Measurements from ENCODE around the gene ITGAE. TPM values are rescaled to one million over a fixed set of nuclear protein-coding genes. Genes with fewer than 3 reads are reported as not detected.

ITGAE gene
- total and polyA plus RNA-seq, 7 donors: 13.8 to 47.8 (median 23.6) TPM

DNA sequence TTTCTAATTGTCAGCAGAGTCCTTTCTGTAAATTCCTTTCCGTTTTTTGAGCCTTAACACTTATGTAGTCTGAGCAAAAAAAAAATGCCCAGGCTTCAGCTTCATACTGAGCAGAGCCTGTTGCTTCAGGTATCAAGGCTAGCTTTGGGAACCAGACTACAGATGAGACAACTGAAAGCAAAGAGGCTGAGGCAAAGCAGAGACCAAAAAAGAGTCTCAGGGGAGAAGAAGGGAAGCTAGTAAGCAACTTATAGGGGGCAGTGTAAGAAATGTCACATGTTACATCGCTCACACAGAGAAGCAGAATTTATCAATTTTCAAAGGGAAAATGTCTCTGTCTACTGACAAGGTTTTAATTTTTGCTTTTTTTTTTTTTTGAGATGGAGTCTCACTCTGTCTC is 73.9 kb downstream of the ITGAE start:
- no peaks in the 10 kb centered on the region for H3K36me3 ChIP-seq (ENCODE audit: insufficient read depth in 1 of 2, low read depth in 1 of 2)
- ATAC-seq (no peak), DNase-seq (no peak)
- H3K9me3 ChIP-seq: no peaks in the 10 kb centered on the region
- intact Hi-C loops (cut with DNase I): no loop called here
- H3K27ac ChIP-seq: no peak overlapping the region
- TF ChIP-seq, protein P1, sequence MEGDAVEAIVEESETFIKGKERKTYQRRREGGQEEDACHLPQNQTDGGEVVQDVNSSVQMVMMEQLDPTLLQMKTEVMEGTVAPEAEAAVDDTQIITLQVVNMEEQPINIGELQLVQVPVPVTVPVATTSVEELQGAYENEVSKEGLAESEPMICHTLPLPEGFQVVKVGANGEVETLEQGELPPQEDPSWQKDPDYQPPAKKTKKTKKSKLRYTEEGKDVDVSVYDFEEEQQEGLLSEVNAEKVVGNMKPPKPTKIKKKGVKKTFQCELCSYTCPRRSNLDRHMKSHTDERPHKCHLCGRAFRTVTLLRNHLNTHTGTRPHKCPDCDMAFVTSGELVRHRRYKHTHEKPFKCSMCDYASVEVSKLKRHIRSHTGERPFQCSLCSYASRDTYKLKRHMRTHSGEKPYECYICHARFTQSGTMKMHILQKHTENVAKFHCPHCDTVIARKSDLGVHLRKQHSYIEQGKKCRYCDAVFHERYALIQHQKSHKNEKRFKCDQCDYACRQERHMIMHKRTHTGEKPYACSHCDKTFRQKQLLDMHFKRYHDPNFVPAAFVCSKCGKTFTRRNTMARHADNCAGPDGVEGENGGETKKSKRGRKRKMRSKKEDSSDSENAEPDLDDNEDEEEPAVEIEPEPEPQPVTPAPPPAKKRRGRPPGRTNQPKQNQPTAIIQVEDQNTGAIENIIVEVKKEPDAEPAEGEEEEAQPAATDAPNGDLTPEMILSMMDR (IDR thresholded peaks at IDR 0.05): no peak
- no peaks in the 10 kb centered on the region for H3K27me3 ChIP-seq (ENCODE audit: insufficient read depth in 3 of 3, low read length in 2 of 3)
- WGBS, 3 donors: 38 to 72% (median 62%) methylated on average over 2 of the region's 2 CpGs
- peaks cover 19% of the 10 kb centered on the region for H3K4me1 ChIP-seq
- no peak overlapping the region for H3K4me3 ChIP-seq

DNA sequence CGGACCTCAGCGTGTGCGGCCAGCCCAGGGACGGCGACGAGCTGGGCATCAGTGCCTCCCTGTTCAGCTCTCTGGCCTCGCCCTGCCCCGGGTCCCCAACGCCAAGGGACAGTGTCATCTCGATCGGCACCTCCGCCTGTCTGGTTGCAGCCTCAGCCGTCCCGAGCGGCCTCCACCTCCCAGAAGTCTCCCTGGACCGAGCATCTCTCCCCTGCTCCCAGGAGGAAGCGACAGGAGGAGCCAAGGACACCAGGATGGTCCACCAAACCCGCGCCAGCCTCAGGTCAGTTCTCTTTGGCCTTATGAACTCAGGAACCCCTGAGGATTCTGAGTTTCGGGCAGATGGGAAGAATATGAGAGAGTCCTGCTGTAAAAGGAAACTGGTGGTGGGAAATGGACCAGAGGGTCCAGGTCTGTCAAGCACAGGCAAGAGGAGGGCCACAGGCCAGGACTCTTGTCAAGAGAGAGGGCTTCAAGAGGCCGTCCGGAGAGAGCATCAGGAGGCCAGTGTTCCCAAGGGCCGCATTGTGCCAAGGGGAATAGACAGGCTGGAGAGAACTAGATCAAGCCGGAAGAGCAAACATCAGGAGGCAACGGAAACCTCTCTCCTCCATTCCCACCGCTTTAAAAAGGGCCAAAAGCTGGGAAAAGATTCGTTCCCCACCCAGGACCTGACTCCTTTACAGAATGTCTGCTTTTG is 76.5 kb downstream of the ITGAE start:
- ATAC-seq (peak in 1 of 4 donors; percentile 10), DNase-seq (no peak)
- Histone ChIP-seq H3K27ac (no peak overlapping the region), H3K36me3 (ENCODE audit: insufficient read depth in 1 of 2, low read depth in 1 of 2) (peaks cover 0 to 18% of the 10 kb centered on the region in 2 donors), H3K4me3 (peak overlapping the region; percentile 72), H3K27me3 (ENCODE audit: insufficient read depth in 3 of 3, low read length in 2 of 3) (no peaks in the 10 kb centered on the region), H3K4me1 (peaks cover 22% of the 10 kb centered on the region), H3K9me3 (no peaks in the 10 kb centered on the region)
- TF ChIP-seq, protein P1 (IDR thresholded peaks at IDR 0.05): no peak
- intact Hi-C loops (cut with DNase I): loop anchor here in 1 of 2 donors (5.0 kb wide), 1 partner anchor 42 kb away; no protein-coding TSS in a partner anchor
- 15 to 17% (median 17%) methylated on average over 21 to 27 of the region's 27 CpGs for WGBS, 3 donors

DNA sequence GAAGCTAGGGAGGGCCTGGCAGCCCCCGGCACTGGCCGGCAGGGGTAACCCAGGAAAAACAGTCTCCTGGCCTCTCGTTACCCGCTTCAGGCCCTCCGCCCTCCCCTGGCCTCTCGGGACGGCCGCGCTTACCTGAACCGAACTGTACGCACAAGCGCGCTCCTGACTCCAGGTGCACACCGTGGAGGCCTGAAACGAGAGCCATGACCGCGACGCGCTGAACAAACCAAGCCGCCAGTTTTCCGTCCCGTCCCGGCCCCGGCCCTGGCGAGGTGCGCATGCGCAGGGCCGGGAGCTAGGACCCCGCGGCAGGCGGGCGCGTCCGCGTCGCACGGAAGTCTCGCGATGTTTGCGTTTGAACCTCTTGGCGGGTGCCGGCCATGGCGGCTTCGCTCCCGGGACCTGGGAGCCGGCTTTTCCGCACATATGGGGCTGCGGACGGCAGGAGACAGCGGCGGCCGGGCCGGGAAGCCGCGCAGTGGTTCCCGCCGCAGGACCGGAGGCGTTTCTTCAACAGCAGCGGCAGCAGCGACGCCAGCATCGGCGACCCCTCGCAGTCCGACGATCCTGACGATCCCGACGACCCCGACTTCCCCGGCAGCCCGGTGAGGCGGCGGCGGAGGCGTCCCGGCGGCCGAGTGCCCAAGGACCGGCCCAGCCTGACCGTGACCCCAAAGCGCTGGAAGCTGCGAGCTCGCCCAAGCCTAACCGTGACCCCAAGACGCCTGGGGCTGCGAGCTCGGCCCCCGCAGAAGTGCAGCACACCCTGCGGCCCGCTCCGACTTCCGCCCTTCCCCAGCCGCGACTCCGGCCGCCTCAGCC is 77.2 kb downstream of the ITGAE start, which contains the start of gene HASPIN:
TSS of gene HASPIN (plus strand) at position 348 of the 822 bp plus-strand sequence. CDS start at position 381, 33 bp downstream.
- Histone ChIP-seq H3K36me3 (ENCODE audit: insufficient read depth in 1 of 2, low read depth in 1 of 2) (peaks cover 0 to 25% of the 10 kb centered on the region in 2 donors), H3K27me3 (ENCODE audit: insufficient read depth in 3 of 3, low read length in 2 of 3) (no peaks in the 10 kb centered on the region), H3K4me3 (peak within 1 kb of the TSS; percentile 72), H3K9me3 (no peaks in the 10 kb centered on the region), H3K27ac (peak within 1 kb of the TSS; percentile 91), H3K4me1 (peaks cover 25% of the 10 kb centered on the region)
- 0% methylated on average over 83 to 98 of the region's 98 CpGs for WGBS, 3 donors
- peak; percentile 90 to 97 (median 92) for ATAC-seq
- TF ChIP-seq, protein P1 (IDR thresholded peaks at IDR 0.05): peak; percentile 26
- intact Hi-C loops (cut with DNase I): loop anchor here in 1 of 2 donors (5.0 kb wide), 1 partner anchor 41 kb away; no protein-coding TSS in a partner anchor
- DNase-seq: peak; percentile 90 to 96

DNA sequence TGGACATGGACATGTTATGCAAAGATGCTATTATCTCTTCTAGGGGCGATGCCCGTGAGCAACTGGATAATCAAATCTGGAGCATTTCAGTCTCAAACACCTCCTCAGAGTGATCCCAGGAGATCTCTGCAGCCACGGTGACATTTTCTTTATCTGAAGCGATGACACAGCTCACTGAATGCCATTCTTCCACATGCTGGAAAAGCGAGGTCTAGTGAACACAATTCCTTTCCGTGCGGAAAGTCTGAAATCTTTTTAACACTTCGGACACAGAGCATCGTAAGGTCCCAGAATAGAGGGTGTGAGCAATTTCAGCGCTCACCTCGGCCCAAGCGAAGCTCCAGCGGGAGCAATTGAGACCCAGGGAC is 77.8 kb downstream of the ITGAE start:
- peak in 3 of 4 donors; percentile 4 to 49 (median 21) for ATAC-seq
- H3K4me3 ChIP-seq: peak overlapping the region; percentile 72
- peaks cover 0 to 30% of the 10 kb centered on the region in 2 donors for H3K36me3 ChIP-seq (ENCODE audit: insufficient read depth in 1 of 2, low read depth in 1 of 2)
- peaks cover 25% of the 10 kb centered on the region for H3K4me1 ChIP-seq
- WGBS, 3 donors: 1 to 2% (median 1%) methylated on average over 13 of the region's 13 CpGs
- no peak for DNase-seq
- H3K27ac ChIP-seq: peak overlapping the region; percentile 91
- H3K27me3 ChIP-seq (ENCODE audit: insufficient read depth in 3 of 3, low read length in 2 of 3): no peaks in the 10 kb centered on the region
- no peaks in the 10 kb centered on the region for H3K9me3 ChIP-seq
- TF ChIP-seq, protein P1 (IDR thresholded peaks at IDR 0.05): no peak
- intact Hi-C loops (cut with DNase I): loop anchor here in 1 of 2 donors (5.0 kb wide), 1 partner anchor 41 kb away; no protein-coding TSS in a partner anchor
